Transverse colon (tissue), 4 donors: ENCODE measurements around the gene RHOXF2.

Source experiments
- CTCF ChIP-seq, 5 experiments: fragments of 200-600 bp in 3 of 5; fragments of 450-650 bp in 2 of 5; sonication (generic) in 3 of 5; IDR thresholded peaks; 1 replicate in 2 of 5; 2 replicates in 3 of 5; pipeline ENCODE4 v1.5.1; 2016 to 2017; ENCODE audit warnings: antibody characterized with exemption in 5 of 5, inconsistent platforms in 3 of 5, mild to moderate bottlenecking in 2 of 5, moderate library complexity in 1 of 5
- EP300 ChIP-seq: sonication (generic); formaldehyde crosslinking; IDR thresholded peaks from one replicate; pipeline ENCODE4 v1.6.1; 2017; ENCODE audit warnings: antibody characterized with exemption, low read depth
- POLR2A ChIP-seq: fragments of 450-650 bp; IDR thresholded peaks from one replicate; pipeline ENCODE4 v1.6.1; 2016; ENCODE audit warnings: antibody characterized with exemption, mild to moderate bottlenecking, moderate library complexity
- POLR2AphosphoS5 ChIP-seq, 3 donors: sonication (generic); formaldehyde crosslinking; IDR thresholded peaks; one replicate each; pipeline ENCODE4 v1.6.1; 2016; ENCODE audit warnings: antibody characterized with exemption in 3 of 3

- TF ChIP-seq CTCF (IDR thresholded peaks at IDR 0.05) (no peak), POLR2A (no peak), POLR2AphosphoS5 (IDR thresholded peaks at IDR 0.05) (no peak), EP300 (no peak)
Measured at GRCh38 chrX:120125444-120125843, 33.0 kb upstream of the RHOXF2 start.
